Activated CD8-positive, alpha-beta memory T cell treated with anti-CD3 and anti-CD28 coated beads, Interleukin-2, amount 50 U/mL, for 24 hours (primary cell): ENCODE results near the gene EFNA1.
"Not testable (repeated sequence)": the region's sequence is repeated elsewhere in the genome, so short reads cannot be mapped to it uniquely, and the experiment has no call there.

ENCODE experiments used
- DNase-seq: peaks from one replicate; pipeline ENCODE4 v3.0.0-alpha.2; 2020; ENCODE audit errors: extremely low read depth

Gene EFNA1

DNA sequence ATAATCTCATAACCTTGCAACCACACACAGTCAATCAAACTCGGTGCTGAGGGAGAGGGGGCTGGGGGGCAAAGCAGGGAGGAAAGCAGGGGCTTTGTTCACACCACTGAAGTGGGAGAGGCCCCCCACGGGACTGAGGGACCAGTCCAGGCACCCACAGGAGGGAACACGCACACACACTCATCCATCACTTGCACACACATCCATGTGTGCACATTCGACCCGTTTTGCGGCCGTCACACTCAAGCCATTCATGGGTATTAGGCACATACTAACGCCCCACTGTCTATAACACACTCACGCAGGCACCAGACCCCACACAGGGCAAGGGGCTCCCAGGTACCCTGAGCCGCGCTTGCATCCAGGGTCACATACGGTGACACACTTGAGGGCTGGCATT is 35.0 kb upstream of the EFNA1 start:
- DNase-seq, result no peak

DNA sequence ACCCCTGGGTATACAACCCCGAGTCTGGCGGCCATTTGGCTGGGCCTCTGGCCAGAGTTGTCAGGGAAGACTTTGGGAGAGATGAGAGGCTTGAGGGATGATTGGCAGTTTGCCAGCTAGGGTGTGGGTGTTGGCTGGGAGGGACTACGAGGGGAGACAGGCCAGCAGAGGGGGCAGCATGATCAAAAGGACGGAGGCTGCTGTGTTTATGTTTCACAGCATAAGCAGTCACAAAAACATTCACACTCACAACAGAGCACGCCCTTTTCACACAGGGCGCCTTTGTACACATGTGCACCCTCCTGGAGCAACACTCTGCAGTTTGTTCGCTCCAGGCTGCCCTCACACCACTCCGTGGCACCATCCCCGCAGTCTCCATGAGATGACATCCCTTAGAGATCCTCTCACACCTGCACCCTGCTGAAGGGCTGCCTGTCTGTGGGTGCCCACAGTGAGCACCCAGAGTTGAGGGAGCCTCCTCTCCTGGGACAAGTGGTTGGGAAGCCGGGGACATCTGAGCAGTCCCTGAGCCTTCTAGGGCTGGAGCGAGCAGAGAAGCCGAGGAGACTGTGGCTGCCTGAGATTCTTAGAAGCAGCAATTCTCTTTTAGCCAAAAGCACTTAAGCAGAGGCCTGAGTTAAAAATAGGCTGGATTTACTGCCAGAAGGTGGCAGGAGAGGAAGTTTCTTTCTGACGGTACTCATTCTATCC is 33.6 kb upstream of the EFNA1 start:
- DNase-seq, result no peak

DNA sequence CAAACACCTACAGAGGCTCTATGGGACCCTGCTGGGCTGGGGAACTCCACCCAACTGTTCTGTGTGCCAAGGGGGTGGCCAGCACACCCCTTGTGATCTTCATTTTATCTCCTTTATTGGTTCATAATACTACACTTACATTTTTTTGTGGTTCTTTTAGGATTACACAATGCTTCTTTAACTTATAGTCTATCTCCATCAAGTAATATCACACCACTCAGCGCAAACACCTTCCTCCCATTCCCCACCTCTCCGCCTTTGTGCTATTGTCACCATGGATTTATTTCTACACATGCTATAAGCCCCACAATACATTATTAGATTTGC is 33.1 kb upstream of the EFNA1 start:
- DNase-seq, result no peak

DNA sequence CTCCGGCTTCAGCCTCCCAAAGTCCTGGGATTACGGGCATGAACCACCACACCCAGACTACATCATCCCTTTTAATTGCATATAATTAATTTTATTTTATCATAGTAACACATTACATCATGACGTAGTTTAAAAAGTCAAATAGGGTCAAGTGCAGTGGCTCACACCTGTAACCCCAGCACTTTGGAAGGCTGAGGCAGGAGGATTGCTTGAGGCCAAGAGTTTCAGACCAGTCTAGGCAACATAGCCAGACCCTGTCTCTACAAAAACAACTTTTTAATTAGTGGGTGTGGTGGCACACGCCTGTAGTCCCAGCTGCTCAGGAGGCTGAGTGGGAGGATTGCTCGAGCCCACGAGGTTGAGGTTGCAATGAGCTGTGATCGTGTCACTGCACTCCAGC is 28.3 kb upstream of the EFNA1 start:
- no peak for DNase-seq

DNA sequence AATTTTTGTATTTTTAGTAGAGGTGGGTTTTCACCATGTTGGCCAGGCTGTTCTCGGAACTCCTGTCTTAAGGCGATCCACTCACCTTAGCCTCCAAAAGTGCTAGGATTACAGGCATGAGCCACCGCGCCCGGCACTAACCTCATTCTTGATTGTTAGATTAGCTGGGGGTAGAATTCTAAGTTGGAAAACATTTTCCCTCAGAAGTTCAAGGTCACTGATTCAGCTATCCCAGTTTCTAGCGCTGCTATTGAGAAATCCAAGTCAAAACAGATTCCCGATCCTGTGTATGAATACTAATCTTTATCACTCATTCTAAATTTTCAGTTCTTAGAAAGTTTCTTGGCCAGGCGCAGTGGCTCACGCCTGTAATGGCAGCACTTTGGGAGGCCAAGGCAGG is 24.4 kb upstream of the EFNA1 start:
- DNase-seq, result no peak

DNA sequence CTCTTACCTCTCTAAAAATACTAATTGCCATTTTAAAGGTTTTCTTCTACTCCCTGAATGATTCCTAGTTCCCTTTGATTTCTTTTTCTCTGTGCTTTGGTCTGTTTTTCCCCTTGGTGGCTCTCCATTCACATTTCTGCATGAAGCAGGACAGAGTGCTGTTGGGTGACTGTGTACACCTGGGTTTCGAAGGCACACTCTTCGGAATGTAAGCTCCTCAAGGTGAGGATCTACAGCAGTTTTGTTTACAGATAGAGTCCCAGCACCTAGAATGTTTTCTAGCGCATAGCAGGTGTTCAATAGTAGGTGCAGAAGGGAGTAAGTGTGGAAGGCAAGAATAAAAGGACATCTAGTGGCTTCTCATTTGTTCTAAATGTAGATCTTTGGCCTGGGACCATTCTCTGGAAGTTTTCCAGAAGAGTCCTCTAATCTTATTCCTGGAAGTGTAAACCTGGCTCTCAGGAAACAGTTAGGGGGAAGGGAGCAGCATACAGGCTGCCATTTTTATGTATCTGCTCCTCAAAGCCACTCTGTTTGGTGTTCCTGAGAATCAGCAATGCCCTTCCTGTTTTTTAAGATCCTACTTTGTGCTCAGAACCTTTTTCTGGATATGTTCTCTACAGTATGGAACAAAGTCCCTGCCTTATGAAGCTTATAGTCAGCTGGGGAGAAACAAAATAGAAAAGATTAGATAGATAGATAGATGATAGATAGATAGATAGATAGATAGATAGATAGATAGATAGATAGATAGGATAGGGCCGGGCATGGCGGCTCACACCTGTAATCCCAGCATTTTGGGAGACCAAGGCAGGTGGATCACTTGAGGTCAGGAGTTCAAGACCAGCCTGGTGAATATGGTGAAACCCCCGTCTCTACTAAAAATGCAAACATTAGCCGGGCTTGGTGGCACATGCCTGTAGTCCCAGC is 22.8 kb upstream of the EFNA1 start:
- DNase-seq, result no peak

DNA sequence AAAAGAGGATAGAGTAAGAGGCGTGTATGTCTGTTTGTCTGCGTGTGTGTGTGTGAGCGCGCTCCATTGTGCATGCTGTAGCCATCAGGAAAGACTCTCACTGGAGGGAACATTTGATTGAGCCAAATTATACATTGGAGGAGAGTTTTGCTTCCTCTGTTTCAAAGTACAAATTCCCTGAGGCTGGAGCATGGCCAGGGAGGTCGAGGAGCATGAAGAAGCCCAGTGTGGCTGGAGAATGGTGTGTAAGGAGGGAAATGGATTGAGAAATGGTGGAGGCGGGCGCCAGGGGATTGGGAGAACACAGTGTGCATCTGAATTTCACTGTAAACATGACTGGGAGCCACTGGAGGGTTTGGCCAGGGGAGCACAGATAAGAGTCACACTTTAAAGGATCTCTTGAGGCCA is 22.1 kb upstream of the EFNA1 start:
- no peak for DNase-seq

DNA sequence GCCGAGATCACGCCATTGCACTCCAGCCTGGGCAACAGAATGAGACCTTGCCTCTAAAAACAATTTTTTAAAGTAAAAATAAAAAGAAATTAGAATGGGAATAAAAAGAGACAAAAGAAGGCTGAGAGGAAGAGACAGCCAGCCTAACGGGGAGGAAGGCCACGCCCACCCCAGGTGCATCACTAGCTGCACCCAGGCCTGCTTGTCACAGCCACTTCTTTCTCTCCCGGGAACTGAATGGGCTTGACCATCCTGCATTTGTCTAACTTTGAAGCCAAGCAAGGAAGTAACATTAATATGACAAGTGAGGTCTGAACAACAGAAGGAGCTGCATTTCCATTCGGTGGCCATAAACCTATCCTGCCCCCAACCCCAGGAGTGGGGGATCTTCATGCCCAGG is 20.8 kb upstream of the EFNA1 start:
- DNase-seq, result no peak

DNA sequence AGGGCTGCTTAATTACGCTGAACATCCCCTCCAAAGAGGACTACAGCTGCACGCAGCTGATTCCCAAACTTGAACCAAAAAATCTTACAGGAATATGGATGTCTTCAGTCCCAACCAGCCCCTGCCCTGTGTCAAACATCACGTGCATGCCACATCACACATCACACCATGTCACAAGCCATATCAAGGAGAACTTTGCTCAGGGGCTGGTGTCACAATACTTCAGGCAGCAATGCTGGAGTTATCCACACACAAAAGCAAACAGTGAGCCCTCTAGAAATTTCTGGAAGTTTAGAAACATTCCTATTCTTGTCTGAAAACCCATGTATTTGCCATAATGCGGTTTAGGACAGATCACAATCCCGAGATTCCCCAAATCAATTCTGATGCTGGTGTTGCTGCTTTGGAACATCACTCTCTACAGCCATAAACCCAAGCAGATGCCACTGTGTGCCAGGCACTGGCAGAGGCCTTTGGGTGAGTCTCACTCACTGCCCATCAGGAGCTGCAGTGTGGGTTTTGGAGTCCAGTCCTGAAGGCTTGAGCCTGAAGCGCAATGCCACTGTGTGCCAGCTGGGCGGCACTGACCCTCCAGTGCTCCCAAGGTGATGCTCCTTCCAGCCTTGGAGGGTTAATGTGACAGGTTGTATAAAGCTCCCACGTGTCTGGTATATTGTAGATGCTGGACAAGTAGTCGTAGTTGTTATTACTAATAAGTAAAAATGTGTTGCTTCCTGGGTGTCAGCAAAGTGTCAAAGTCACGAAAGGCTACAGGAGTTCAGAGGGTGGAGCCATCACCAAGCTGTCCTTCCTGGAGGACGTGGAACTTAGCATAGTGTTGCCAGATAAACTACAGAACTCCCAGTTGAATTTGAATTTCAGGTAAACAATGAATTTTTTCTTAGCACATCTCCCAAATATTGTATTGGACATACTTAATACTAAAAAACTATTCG is 20.1 kb upstream of the EFNA1 start:
- DNase-seq, result no peak

DNA sequence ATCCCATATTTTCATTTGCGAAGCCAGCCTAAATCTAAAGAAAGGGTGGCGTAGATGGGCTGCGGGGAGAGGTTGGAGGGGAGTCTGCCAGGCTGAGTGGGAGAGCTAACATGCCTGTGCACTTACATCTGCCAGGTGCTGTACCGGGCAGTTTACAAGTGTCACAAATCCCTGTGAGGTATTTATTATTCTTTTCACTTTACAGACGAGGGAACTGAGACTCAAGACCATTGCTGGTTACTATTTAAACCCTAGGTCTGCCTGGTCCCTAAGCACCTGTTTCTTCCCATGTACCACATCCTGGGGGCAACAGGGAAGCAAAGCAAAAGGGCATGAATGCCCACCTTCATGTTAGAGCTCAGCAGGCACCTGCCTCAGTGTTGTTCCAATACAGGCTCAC is 19.4 kb upstream of the EFNA1 start:
- DNase-seq, result no peak

DNA sequence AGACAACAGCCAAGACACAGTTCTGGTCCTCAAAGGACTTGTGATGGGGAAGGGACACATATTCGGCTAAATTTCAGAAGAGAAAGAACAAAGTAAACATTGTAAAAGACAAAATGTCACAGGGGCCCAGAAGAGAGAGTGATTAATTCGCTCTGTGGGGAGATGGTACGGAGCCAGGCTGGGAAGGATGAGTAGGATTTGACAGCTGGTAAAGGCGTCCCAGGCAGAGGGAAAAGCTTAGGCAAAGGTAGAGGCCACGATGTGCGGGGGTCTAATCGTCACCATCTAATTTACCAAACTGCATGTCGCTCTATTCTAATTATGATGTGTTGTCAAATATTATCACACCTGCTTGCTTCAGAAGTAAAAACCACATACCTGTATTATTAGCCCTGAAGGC is 17.3 kb upstream of the EFNA1 start:
- no peak for DNase-seq

DNA sequence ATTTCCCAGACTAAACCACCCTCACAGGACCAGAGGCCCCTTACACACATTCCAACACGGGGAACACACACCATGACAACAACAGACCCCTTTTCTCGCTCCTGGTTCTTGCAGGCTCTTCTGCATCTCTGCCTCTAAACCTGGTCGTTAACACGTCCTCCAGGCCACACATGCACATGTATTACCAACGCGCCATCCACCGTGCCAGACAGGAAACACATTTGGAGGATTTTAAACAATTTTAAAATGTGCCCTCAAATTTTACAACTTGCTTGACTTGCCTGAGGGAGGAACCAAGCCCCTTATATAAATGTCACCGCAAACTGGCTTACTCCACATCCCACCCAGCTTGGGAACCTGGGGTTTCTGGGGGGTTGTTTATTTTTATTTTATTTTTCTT is 16.9 kb upstream of the EFNA1 start:
- no peak for DNase-seq

DNA sequence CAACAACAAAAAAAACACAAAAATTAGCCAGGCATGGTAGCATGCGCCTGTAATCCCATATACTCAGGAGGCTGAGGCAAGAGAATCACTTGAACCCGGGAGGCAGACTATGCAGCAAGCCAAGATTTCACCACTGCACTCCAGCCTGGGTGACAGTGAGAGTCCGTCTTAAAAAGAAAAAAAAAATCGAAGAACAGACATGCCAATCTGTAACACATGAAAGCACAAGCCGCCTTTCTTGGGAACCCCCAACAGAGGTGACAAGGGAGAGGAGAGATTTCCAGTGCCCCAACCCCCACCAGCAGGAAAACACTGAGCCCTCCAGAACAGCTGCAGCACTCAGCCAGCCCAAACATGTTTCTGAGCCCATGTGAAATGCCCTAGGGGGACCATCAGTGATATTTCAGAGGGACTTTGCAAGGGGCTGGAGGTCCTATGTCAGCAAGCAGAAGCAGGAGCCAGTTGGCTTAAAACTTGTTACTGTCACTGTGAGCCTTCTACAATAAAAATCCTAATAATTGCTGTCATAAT is 14.2 kb upstream of the EFNA1 start:
- no peak for DNase-seq

DNA sequence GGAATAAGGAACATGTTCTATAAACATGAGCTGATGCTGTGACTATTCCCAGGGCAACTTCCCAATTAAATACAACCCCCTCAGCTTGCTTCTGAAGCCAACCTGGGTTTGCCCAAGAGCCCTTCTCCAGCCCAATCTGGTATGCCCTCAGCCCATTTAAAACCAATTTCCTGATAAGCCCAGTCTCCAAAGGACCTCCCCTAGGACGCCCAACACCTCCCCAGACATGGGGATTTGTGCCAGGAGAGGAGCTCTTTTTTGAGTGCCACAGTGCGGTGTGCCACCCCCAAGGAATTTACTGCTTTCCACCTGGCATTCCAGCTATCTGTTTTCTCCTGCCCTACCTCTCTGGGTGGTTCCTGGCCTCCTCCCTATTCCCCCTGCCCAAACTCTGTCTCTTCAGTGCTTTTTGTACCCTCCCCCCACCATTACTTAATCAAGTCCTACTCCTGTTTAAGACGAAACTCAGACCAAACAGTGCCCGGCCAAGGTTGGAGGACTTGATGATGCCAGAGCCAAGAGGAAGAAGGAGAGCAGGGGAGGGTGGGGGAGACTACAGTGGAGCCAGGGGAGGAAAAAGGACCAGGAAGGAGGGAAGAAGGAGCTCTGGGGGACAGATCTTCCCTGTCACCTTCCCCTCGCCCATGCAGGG is 11.4 kb upstream of the EFNA1 start:
- no peak for DNase-seq

DNA sequence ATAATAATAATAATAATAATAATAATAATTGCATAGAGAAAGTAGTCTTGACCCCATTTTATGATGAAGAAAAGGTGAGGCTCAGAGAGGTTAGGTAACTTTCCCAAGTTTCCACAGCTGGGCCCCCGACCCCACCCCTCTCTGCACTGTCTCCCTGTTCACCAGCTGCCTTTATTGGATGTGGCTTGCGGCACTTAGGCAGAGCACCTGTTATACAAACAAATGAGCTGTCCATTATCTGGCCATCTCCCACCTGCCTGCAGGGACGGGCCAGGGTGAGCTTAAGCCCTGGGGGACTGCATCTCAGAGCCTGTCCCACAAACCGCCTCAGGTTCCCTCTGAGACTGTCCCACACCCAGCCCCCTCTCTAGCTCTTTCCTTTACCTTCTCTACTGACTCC is 10.1 kb upstream of the EFNA1 start:
- no peak for DNase-seq

DNA sequence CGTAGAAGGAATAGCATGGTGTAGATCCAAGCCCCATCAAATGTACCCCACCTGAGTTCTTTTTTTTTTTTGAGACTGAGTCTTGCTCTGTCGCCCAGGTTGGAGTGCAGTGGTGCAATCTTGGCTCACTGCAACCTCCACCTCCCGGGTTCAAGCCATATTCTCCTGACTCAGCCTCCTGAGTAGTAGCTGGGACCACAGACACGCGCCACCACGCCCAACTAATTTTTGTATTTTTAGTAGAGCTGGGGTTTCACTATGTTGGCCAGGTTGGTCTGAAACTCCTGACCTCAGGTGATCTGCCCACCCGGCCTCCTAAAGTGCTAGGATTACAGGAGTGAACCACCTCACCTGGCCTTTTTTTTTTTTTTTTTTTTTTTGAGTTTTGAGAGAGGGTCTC is 9.6 kb upstream of the EFNA1 start:
- DNase-seq, result not testable (repeated sequence)

DNA sequence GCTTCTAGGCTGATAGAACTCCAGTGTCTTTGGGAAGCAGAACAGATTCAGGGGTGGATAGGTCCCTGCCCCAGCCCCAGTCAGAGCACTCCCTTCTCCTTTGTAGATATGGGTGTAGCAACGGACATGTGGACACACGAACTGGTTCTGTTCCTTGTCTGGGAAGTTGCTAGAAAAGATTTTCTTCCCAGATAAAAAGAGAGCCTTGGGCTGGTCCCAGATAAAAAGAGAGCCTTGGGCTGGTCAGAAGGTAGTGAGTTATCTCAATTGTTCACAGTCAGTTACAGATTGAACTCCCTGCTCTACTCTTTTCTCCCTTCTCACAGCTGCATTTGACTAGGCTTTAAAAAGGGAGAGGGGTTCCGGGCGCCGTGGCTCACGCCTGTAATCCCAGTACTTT is 7.4 kb upstream of the EFNA1 start:
- no peak for DNase-seq

DNA sequence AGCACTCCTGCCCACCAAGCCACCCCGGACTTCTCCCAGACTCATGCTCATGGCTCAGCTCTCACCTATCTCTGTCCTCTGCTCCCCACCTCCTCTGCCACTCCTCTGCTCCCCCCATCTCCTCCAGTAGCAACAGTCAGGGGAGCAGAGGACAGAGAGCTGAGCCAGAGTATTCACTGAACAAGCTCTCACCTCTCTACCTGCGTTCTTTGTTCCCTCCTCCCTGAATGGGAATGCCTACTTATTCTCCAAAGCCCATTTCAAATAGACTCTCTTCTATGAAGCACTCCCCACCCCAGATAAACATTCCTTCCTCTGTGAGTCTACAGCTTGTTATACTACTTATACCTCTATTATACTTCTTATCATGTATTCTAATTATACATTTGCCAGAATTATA is 6.4 kb upstream of the EFNA1 start:
- DNase-seq, result no peak

DNA sequence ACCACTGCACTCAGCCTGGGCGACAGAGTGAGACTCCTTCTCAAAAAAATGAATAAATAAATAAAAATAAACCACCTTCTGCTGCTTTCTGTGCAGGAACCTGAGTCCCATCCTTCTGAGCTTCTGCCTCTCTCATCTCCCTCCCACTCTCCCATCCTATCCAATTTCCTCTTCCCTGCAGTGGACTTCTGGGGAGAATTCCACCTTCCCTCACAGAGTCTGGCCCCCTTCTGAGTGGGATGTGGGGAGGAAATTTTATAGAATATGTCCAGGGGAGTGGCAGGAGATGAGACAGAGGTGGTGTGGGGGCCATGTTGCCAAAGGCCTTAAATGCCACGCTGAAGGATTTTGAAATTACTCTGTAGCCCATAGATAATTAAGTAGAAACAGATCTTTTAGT is 5.4 kb upstream of the EFNA1 start:
- DNase-seq, result no peak

DNA sequence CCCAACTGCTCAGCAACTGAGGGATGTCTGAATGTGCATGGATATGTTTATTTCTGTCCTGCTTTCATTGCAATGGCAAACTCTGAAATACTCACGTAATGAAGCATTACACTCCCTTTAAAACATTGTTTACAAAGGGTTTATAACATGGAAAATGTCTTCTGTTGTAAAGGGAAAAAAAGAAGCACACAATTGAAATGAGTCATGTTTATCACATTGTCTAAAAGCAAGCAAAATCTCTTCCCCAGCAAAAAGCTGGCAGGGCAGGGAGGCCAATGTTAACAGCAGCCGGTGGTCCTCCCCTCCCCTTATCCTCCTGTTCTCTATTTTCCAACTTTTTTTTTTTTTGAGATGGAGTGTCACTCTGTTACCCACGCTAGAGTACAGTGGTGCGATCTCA is 3.9 kb upstream of the EFNA1 start:
- DNase-seq, result no peak
